C4-2B (cell line): ENCODE results near the gene ADAM19.

Experiments used
- H3K27ac ChIP-seq: fragments of 450-650 bp; 2 replicates; pipeline ENCODE4 v1.5.1; 2017
- CTCF ChIP-seq: fragments of 450-650 bp; conservative IDR thresholded peaks from 2 replicates; pipeline ENCODE4 v1.5.1; 2017; ENCODE audit warnings: mild to moderate bottlenecking
- ZFX ChIP-seq: fragments of 450-650 bp; IDR thresholded peaks from 2 replicates; pipeline ENCODE4 v1.6.1; 2017

Gene ADAM19

DNA sequence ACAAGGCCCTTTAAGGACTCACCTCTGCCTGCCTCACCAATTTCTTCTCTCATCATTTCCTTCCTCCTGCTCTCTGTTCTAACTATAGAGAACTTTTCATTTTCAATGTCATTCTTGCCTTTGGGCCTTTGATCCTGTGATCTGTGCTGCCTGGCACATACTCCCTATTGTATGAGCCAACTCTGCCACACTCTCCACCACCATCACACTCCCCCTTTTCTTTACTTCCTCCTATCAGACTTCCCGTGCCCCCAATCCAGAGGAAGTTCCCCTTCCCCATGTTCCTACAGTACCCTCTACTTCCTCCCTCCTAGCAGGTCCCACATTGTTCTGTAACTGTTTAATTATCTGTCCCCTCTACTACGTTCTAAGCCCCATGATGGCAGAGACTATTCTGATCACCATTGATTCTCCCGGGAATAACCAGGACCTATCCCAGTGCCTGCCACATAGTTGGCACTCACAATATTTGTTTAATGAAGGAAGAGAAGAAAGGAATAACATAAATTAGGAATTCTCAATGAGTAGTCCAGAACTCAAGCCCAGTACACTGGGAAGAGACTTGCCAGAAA, 27.5 kb downstream of the ADAM19 start:
- TF ChIP-seq ZFX (no peak), CTCF (no peak)
- H3K27ac ChIP-seq, result no peak overlapping the region

GRCh38 chr5:157546456-157547100, 29.0 kb downstream of the ADAM19 start:
- no peak overlapping the region for H3K27ac ChIP-seq
- no peak for TF ChIP-seq ZFX
- TF ChIP-seq CTCF, result no peak

DNA sequence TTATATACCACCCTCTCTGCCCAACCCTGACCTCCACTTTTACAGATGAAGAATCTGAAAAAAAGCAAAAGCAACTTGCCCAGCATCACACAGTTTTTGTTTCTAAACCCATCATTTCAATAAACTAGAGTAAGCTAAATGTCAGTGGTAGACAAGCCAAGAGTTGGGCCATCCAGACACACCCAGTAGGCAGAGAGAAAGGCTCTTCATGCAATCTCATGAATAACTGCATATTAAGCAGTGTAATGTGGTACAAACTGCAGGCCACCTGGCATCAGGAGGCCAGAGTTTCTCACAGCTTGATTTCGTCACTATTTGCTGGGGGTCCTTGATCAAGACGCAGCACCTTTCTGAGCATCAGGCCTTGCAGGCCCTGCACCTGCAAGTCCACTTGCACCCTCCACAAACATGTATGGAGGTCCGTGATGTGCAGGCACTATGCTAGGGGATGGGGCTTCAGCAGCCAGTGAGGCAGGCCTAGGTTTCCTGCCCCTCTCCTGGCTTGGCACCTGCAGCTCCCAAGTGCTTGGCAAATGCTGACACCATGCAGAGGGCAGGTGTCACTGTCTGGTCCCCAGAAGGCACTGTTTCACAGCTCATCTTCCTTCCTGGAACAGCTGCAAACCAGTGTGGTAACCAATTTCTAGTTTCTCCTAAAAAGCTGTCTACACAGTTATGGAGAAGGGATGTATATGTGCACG, 29.8 kb downstream of the ADAM19 start:
- TF ChIP-seq ZFX, result no peak
- no peak for TF ChIP-seq CTCF
- H3K27ac ChIP-seq, result no peak overlapping the region

- H3K27ac ChIP-seq, result no peak overlapping the region
- TF ChIP-seq ZFX (no peak), CTCF (no peak)
These were observed 31.0 kb downstream of the ADAM19 start for GRCh38 chr5:157544623-157544989.

- TF ChIP-seq ZFX, result no peak
- no peak for TF ChIP-seq CTCF
- H3K27ac ChIP-seq, result no peak overlapping the region
These were observed 31.6 kb downstream of the ADAM19 start for GRCh38 chr5:157543825-157544622.

DNA sequence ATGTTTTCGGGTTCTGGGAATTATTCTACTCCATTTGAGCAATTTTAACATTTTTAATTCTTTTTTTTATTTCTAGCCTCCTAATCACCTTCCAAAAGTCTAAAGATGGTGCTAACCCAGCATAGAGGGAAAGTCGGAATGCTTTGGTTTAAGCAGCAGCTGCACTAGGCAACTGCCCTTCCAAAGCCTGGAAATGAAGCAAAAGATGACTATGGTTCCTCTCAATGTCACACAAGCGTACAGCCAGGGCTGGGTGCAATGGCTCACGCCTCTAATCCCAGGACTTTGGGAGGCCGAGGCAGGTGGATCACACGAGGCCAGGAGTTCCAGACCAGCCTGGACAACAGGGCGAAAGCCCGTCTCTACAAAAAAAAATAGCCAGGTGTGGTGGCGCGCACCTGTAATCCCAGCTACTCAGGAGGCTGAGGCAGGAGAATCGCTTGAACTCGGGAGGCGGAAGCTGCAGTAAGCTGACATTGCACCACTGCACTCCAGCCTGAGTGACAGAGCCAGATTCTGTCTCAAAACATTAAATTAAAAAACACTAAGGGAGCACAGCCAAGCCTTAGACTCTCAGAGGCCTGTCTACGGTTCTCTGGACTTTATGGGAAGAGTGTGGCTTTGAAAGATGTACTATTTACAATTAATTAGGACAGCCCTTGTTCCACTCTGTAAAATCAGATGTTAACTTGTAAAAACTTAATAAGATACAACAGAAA, 33.1 kb downstream of the ADAM19 start:
- H3K27ac ChIP-seq, result no peak overlapping the region
- TF ChIP-seq CTCF (no peak), ZFX (no peak)
